A172 (cell line): ENCODE data around the gene DENND4A. TPM values are rescaled to one million over a fixed set of nuclear protein-coding genes. Genes with fewer than 3 reads are reported as not detected.
"Not testable (repeated sequence)": the region's sequence is repeated elsewhere in the genome, so short reads cannot be mapped to it uniquely, and the experiment has no call there.

Source experiments
- DNase-seq: peaks from one replicate; pipeline ENCODE4 v3.0.0-alpha.2; 2015; ENCODE audit warnings: low spot score
- total RNA-seq: library from RNA; depleted of rRNA; stranded (reverse); fragments of >200 nt; shearing (Covaris generic); gene quantifications from 2 replicates; pipeline ENCODE4 v1.2.3, GENCODE V29; 2014

DENND4A gene
- total RNA-seq, 1 experiment from 2014 or later: 10.3 TPM

DNA sequence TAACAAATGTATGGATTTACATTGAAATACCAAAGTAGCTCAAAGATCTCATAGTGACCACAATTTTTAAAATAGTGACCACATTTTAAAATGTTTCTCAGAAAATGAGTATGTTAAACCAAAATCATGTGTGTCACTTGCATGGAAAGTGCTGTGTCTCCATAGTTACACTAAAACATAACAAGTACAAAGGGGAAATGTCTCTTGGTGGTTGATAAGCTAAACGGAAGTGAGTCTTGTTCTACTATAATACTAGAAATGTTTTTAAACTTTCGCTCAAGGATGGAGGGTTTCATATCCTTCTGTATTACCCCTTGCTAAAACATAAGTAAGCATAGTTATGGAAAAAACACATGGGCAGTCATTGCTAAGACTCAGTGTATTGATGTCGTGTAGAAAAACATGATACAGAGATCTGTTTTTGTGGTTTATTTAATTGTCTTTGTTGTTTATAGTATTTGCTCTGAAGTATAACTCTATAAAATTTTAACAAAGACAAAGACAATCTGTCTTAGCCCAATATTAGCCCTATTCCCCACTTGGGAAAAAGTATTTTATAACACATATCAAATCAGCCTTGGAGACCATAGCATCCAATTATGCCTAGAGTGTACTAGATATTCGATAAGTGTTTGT, 27.0 kb upstream of the DENND4A start:
- no peak for DNase-seq

DNA sequence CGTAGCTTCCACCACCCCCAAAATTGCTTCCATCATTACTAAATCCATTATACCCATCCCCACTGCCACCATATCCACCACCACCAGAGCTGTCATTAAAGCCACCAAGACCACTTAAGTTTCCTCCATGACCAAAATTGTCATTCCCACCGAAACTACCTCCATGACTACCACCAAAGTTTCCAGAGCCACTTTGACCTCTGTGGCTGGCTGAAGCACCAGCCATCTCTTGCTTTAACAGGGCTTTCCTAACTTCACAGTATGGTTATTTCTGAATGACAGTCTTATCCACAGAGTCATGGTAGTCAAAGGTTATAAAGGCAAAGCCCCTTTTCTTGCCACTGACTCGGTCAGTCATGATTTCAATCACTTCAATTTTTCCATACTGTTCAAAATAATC, 24.3 kb upstream of the DENND4A start:
- DNase-seq: no peak

DNA sequence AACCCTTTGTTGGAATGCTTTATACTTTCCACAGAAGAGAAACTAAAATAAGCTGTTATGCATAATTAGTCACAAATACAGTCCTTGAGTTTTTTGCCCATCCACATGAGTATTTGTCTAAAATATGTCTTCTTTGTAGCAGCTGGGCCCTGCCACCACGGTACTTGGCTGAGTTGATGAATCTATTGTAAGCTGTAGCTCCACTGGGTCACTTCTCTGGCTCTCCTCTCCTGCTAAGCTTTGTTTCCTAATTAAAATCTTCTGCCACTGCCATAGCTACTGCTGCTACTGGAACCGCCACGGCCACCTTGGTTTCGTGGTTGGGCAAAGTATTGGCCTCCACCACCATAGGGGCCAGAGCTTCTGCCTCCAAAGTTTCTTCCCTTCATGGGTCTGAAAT, 23.9 kb upstream of the DENND4A start:
- not testable (repeated sequence) for DNase-seq

DNA sequence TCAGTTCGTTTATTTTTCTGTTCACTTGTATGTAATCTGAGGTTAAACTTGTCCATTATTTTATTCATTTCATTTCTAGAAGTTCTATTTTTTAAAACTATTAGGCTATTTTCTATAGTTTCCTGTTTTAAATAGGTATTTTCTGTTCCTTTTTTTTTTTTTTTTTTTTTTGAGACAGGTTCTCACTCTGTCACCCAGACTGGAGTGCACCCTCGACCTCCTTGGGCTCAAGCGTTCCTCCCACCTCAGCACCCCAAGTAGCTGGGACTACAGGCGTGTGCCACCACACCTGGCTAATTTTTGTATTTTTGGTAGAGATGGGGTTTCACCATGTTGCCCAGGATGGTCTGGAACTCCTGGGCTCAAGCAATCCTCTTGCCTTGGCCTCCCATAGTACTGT, 22.2 kb upstream of the DENND4A start:
- DNase-seq: not testable (repeated sequence)

DNA sequence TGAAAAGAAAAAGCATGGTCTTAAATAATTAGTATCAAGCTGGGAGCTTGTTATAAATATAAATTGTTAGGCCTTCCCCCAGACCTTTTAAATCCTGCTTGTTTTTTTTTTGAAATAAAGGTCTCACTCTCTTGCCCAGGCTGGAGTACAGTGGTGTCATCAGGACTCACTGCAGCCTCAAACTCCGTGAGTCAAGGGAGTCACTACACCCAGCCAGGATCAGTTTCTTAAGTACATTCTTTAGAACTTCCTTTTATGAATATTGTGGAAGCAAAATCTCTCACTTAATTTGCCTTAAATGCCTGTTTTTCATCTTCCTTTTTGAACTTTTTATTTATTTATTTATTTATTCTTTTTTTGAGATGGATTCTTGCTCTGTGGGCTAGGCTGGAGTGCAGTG, 20.8 kb upstream of the DENND4A start:
- DNase-seq: no peak

DNA sequence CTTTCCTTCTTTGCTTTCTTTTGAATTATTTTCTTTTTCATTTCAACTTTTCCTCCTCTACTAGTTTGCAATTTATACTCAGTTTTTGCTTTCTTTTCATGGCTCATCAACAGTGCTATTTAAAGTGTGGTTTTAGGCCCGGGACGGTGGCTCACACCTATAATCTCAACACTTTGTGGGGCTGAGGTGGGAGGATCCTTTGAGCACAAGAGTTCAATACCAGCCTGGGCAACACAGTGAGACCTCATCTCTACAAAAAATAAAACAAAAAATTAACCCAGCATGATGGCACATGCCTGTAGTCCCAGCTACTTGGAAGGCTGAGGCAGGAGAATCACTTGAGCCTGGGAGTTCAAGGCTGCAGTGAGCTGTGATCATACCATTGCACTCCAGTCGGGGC, 20.4 kb upstream of the DENND4A start:
- DNase-seq: no peak

DNA sequence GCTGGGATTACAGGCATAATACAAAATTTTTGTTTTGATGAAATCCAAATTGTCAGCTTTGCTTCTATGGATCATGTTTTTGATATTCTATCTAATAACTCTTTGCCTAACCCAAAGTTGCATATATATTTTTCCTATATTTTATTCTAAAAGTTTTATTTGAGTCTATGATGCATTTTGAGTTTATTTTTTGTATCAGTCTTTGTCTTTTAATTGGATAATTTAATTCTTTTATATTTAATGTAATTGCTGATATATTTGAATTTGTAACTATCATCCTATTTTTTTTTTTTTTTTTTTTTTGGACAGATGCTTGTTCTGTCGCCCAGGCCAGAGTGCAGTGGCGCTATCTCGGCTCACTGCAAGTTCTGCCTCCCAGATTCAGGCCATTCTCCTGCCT, 19.7 kb upstream of the DENND4A start:
- DNase-seq: no peak

DNA sequence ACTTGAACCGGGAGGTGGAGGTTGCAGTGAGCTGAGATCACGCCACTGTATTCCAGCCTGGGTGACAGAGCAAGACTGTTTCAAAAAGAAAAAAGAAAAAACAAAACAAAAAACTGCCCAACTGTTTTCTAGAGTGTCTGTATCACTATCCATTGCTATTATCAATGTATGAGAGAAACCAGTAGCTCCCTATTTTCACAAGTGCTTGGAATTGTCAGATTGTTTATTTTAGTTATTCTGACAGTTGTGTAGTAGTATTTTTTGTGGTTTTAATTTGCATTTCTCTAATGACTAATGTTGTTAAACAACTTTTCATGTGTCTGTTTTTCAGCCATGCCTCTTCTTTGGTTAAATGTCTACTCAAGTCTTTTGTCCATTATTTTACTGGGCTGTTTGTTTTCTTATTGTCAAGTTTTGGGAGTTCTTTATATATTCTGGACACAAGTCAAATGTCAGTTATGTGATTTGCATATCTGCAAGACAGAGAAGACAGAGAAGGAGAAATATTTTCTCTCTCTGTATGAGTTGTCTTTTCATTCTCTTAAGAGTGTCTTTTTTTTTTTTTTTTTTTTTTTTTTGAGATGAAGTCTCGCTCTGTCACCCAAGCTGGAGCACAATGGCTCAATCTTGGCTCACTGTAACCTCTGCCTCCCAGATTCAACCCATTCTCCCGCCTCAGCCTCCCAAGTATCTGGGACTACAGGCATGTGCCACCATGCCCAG, 19.1 kb upstream of the DENND4A start:
- not testable (repeated sequence) for DNase-seq

DNA sequence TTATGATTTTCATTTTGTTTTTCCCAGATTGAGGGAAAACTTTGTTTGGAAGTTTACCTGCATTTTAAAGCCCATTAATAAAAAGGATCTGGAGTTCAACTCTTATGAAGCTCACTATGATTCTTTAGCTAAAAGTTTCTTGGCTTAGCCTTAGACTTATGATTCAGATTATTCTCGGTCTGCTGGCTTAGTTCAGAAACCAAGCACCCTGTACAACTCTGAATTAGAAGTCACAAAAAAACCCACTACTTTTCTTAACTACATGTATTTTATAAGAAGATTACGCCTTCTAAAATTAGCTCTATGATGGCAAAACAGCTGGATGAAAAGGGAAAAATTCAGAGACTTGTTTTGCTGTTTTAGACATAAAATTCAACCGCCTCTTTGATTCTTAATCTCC, 14.3 kb upstream of the DENND4A start:
- no peak for DNase-seq

DNA sequence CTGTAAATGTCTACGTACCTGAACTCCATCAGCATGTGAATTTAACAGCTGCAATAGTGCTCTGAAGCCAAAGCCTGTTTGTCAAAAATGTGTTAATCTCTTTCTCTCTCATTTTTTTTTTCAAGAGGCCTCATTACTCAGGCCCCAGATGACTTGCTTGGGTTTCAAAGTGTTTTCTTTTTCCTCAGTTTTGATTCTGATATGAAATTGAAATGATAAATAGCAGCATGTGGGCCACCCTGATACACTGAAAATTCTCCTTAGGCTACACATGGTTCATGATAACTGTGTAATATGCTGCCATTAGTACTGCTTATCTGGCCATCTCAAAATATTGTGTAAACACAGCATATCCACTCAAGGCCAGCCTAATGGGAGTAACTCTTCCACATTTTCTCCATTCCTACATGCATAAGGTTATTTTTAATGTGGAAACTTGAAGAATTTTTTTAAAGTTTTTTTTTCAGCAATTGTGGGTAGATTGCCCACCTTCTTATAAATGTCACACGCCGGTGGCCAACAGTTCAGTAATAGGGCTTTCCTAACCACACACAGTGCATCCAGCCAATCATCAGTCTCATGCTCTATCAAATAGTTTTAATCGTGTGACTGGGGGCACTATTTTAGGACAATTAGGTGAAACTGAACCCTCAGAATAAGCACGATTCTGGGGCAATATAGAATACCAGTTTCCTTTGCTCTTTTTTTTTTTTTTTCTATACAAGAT, 13.1 kb upstream of the DENND4A start:
- no peak for DNase-seq

DNA sequence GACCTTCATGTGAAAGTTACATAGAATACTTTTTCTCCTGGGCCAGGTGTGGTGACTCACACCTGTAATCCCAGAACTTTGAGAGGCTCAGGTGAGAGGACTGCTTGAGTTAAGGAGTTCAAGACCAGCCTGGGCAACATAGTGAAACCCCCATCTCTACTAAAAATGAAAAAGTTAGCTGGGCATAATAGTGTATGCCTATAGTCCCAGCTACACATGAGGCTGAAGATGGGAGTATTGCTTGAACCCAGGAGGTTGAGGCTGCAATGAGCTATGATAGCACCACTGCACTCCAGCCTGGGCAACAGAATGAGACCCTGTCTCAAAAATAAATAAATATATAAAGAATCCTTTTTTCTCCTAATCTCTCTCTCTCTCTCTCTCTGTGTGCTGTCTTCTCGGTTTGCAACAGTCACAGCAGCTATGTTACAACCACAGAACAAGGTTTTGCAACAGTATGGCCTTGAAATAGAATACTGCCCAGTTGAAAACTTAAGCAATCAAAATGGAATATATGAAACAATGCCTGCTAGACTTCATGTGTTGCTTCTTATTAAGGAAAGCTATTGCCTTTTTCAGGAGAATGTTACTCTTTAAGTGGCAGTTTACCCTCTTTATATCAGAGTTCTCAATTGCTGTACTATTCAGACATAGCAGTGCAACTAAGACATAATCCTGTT, 12.3 kb upstream of the DENND4A start:
- DNase-seq: no peak

DNA sequence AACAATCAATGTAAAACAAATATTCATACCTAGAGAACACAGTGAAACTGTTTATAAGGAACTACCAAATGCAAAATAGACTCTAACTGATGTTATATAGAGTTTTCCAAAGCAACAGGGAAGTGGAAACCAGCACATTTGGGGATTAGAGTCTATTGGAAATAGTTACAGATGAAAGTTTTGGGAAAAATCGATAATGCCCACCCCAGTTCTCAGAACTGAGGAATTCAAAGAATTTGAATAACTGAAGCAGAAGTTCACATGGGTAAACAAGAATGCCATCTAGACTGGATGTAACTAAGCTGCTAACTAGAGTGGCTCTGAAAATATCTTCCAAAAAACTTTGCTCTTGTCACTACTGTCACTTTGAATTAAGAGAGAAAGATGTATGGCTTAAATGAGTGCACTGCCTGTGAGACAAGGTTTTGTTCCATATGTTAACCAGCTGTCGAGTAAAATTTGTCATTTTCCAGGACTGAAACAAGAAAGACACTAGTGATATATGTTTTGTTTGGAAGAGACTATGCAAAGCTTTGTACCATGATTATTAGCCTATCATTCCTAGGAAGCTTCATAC, 9.2 kb upstream of the DENND4A start:
- no peak for DNase-seq

DNA sequence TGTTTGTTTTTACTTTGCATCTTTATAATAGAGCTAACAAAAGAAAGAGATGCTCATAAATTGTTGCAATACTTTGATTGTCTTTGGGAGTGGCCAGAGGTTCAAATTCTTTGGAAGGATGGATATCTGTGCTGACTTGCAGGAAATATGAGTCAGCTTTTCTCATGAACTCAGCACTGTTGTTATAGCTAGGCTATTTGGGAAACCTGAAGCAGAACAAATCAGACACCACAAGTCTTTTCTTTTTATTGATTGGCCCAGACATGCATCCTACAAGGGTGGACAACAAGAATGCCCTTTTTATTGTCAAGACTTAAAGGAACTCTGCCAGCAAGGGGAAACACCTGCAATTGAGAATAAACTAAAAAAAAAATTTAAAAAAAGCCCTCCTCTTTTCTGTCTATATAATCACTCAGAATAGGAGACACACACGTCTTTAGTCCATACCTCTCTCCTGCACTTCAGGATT, 4.6 kb upstream of the DENND4A start:
- peak; percentile 54 for DNase-seq

DNA sequence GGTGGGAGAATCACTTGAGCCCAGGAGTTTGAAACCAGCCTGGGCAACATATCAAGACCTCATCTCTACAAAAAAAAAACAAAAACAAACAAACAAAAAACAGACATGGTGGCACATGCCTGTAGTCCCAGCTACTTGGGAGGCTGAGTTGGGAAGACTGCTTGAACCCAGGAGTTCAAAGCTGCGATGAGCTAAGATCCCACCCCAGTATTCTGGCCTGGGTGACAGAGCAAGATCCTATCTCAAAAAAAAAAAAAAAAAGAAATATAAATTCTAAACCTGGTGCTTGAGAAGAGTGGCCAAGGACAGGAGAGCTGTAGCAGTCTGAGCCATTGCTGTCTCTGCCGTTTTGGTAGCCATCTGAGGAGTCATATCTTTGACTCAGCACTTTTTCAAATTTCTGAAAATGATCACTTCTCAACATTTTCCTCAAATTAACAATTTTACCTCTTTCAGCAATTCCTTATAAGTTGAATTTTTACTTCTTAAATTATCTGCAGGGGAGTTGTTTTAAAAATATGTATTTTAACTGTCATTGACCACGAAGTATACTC, 3.6 kb upstream of the DENND4A start:
- no peak for DNase-seq

DNA sequence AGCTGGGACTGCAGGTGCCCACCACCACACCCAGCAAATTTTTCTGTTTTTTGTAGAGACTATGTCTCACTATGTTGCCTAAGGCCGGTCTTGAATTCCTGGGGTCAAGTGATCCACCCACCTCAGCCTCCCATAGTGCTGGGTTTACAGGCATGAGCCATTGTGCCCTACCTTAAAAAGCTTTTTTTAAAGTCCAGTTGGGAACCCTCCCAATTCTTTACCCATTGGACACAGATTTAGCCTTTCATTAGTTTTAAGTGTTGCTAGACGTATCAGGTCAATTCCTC, 1.7 kb upstream of the DENND4A start:
- DNase-seq: no peak

DNA sequence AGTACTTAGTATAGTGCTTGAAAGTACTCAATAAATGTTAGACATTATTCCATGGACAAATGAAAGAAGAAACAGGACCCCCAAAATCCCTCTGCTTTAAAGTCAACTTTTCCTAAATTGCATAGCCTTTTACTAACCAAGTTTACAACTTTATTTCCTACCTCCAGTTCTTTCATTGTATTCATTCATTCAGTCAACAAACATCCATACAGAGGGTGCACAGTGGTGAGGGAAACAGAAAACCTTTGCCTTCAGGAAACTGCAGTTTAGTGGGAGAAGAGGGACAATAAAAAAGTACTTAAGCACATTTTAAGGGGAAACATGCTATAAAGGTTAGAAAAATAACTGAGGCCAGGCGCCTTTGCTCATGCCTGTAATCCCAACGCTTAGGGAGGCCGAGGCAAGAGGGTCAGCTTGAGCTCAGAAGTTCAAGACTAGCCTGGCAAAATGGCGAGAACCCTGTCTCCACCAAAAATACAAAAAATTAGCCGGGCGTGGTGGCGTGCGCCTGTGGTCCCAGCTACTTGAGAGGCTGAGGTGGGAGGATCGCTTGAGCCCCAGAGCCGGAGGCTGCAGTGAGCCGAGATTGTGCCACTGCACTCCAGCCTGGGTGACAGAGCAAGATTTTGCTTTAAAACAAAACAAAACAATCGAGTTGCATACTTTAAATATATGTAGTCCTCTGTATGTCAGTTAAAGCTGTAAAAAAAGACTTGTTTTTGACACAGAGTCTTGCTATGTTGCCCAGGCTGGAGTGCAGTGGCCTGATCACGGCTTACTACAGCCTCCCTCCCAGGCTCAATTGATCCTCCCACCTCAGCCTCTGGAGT, 1.1 kb upstream of the DENND4A start:
- no peak for DNase-seq

DNA sequence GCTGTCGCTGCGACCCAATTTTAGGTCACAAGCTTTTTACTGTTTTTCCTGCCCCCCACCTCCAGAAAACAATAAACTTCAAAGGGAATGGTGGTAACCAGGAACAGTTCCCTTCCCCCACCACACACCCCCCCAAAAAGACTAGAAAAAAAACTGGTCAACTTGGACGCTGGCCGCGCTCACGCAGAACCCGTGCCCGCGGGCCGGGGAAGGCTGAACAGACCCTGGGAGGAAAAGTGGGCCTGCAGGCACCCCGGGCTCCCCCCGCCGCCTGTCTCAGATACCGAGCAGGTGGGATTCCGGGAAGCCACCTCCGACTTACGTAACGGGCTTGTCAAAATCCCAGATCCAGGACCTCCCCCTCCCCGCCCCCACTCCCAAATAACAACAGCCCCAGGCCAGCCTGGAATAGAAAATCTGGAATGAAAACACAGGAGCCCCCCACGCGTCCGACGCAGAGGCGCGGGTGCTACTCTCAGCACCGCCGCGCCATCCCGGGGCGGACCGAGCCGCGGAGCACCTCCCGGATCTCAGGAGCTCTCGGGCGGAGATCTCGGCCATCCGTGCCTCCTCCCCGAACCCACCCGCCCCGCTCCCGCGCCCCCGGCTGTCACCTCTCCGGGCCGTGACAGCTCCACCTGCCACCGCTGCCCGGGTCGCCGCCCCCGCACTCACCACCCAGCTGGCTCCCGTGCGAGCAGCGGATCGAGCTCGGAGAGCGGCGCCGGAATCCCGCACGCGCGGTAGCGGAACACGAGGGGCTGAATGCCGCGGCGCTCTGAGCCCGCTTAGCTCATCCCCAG, 557 bp downstream of the DENND4A start:
- DNase-seq: no peak

DNA sequence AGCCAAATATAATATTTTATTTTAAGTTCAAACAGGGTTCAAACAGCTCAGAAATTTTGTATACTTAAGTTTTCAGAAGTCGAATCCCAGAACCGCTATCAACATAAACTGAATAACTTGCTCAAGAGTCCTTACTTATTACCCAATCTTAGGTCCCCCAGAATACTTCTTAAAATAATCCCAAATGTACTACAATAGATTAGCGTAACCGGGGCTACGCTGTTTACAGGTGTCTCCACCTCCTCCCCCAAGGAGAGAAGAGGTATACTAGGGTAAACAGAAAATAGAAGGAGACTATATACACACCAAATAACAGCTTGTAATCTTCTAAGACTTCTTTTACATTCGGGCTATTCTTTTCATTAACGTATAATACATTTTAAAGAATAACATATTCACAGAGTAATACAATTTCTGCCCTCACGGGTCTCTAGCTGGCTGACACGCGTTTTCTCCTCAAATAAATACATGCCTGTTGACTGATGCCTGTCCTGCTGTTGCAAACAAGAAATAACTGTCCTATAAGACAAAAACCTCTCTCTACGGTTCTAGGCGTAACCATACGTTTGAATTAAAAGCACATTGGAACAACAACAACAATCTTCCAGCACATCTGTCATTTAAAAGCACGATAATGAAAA, 1.3 kb downstream of the DENND4A start:
- DNase-seq: no peak

DNA sequence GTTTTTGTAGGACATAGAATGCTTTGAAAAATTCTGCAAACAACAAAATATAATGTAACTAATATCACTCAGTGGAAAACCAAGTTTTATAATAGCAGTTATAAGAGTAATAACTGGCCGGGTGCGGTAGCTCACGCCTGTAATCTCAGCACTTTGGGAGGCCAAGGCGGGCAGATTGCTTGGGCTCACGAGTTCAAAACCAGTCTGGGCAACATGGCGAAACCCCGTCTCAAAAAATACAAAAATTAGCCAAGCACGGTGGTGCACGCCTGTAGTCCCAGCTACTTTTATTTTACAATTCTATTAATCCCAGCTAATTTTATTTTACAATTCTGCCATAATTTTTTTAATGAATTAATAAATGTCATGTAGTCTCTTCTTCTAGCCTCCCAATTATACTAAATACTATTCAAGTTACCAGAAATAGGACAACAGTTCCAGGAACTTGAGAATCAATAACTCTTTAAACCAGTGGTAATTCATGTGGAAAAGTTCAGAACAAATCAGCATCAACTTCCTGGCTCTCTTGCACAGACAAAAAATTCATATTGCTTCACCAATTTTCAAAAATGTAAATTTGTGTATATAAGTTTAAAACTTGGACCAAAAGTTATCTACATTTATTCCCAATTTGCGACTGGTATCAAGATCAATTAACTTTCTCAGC, 2.2 kb downstream of the DENND4A start:
- DNase-seq: no peak
